HepG2 (cell line): ENCODE results near the gene ZNF511. TPM values are rescaled to one million over a fixed set of nuclear protein-coding genes. Genes with fewer than 3 reads are reported as not detected.

Experiments used
- ATF3 ChIP-seq: sonication (generic); formaldehyde crosslinking; IDR thresholded peaks from 2 replicates; pipeline ENCODE4 v1.4.0; 2020; ENCODE audit warnings: missing genetic modification reagents
- ATRX ChIP-seq: sonication (generic); formaldehyde crosslinking; IDR thresholded peaks from 2 replicates; pipeline ENCODE4 v1.4.0; 2020; ENCODE audit warnings: missing genetic modification reagents, borderline replicate concordance
- CAMTA2 ChIP-seq: sonication (generic); formaldehyde crosslinking; IDR thresholded peaks from 2 replicates; pipeline ENCODE4 v1.4.0; 2020; ENCODE audit warnings: mild to moderate bottlenecking, missing genetic modification reagents, borderline replicate concordance
- CC2D1A ChIP-seq: sonication (generic); formaldehyde crosslinking; IDR thresholded peaks from 2 replicates; pipeline ENCODE4 v1.8.1; 2023; ENCODE audit warnings: mild to moderate bottlenecking, missing genetic modification reagents
- FOXM1 ChIP-seq: sonication (generic); formaldehyde crosslinking; IDR thresholded peaks from 2 replicates; pipeline ENCODE4 v1.5.0; 2020; ENCODE audit warnings: missing genetic modification reagents
- GTF2F1 ChIP-seq: fragments of 150-350 bp; IDR thresholded peaks from 2 replicates; pipeline ENCODE4 v1.6.1; 2014; ENCODE audit warnings: low read length
- MBD4 ChIP-seq: IDR thresholded peaks from 2 replicates; pipeline ENCODE4 v1.6.1; 2012; ENCODE audit warnings: low read length, inconsistent platforms, borderline replicate concordance
- MXI1 ChIP-seq: IDR thresholded peaks from 3 replicates; pipeline ENCODE4 v1.6.1; 2012; ENCODE audit warnings: low read depth, low read length, inconsistent platforms, borderline replicate concordance
- RORA ChIP-seq: sonication (generic); formaldehyde crosslinking; IDR thresholded peaks from 2 replicates; pipeline ENCODE4 v1.5.0; 2020; ENCODE audit warnings: mild to moderate bottlenecking, missing genetic modification reagents, moderate library complexity
- SAFB2 ChIP-seq: sonication (generic); formaldehyde crosslinking; IDR thresholded peaks from 2 replicates; pipeline ENCODE4 v1.5.1; 2020; ENCODE audit warnings: missing genetic modification reagents, low read depth, mild to moderate bottlenecking, borderline replicate concordance
- SKI ChIP-seq: fragments of 450-650 bp; IDR thresholded peaks from one replicate; pipeline ENCODE4 v1.6.1; 2018; ENCODE audit warnings: mild to moderate bottlenecking; ENCODE audit not compliant: partially characterized antibody
- SP2 ChIP-seq: sonication (generic); formaldehyde crosslinking; IDR thresholded peaks from 2 replicates; pipeline ENCODE4 v1.5.1; 2020; ENCODE audit warnings: mild to moderate bottlenecking, missing genetic modification reagents
- ZBTB40 ChIP-seq, 2 experiments: fragments of 450-650 bp in 1 of 2; sonication (generic) in 1 of 2; formaldehyde crosslinking in 1 of 2; IDR thresholded peaks; 2 replicates each; pipeline versions ENCODE4 v1.6.1 to v1.8.0; 2016 to 2022; ENCODE audit warnings: antibody characterized with exemption in 1 of 2, mild to moderate bottlenecking in 1 of 2, missing genetic modification reagents in 1 of 2
- ZBTB7B ChIP-seq: sonication (generic); formaldehyde crosslinking; IDR thresholded peaks from 2 replicates; pipeline ENCODE4 v1.4.0; 2020; ENCODE audit warnings: missing genetic modification reagents
- ZNF124 ChIP-seq: sonication (generic); formaldehyde crosslinking; IDR thresholded peaks from 2 replicates; pipeline ENCODE4 v1.4.0; 2020; ENCODE audit warnings: missing genetic modification reagents
- ZNF530 ChIP-seq: sonication (generic); formaldehyde crosslinking; IDR thresholded peaks from 2 replicates; pipeline ENCODE4 v1.5.0; 2020; ENCODE audit warnings: low read depth, mild to moderate bottlenecking, missing genetic modification reagents
- ZNF550 ChIP-seq: sonication (generic); formaldehyde crosslinking; IDR thresholded peaks from 2 replicates; pipeline ENCODE4 v1.4.0; 2020; ENCODE audit warnings: mild to moderate bottlenecking, missing genetic modification reagents, borderline replicate concordance
- ZNF558 ChIP-seq: sonication (generic); formaldehyde crosslinking; IDR thresholded peaks from 2 replicates; pipeline ENCODE4 v1.9.0; 2022; ENCODE audit warnings: mild to moderate bottlenecking, missing genetic modification reagents, borderline replicate concordance
- polyA plus RNA-seq, 8 experiments: library from polyadenylated mRNA; depleted of rRNA in 3 of 8; stranded (reverse) in 7 of 8; unstranded in 1 of 8; fragments of >200 nt; fragmentation: Illumina TruSeq in 4 of 8; extraction: Trizol in 4 of 8; gene quantifications; 2 replicates each; pipeline versions ENCODE4 v1.2.1 to v1.2.3, GENCODE V29; 2011 to 2016; ENCODE audit warnings: low read depth in 4 of 8, missing spikeins in 1 of 8, mixed read lengths in 1 of 8; ENCODE audit not compliant: insufficient read depth in 1 of 8
- total RNA-seq, 5 experiments: library from RNA; depleted of rRNA; stranded (reverse); fragments of >200 nt; fragmentation: Illumina TruSeq; extraction: Trizol; gene quantifications; 2 replicates each; pipeline ENCODE4 v1.2.3, GENCODE V29; 2016; ENCODE audit warnings: low read depth in 1 of 5
- TF ChIP-seq, protein P1 (sequence below): sonication (generic); formaldehyde crosslinking; IDR thresholded peaks from 2 replicates; pipeline ENCODE4 v1.4.0; 2020; ENCODE audit warnings: missing genetic modification reagents

ZNF511 gene
- total and polyA plus RNA-seq, 2 of the 13 experiments (the other 11 are each of a cell fraction or from before 2014, with no cell fraction given), result 35.6 to 66.4 TPM

GRCh38 chr10:133308421-133309099 lies at the start of gene ZNF511, which contains the start of gene TUBGCP2 (continued):
- TF ChIP-seq GTF2F1 (no peak), MXI1 (no peak), ZNF558 (no peak), SP2 (CRISPR knock-in tag) (0 out of 2 replicates have a peak, but pooled peaks have one; percentile 39), SKI (no peak), SAFB2 (CRISPR knock-in tag) (peak; percentile 83; the same call in 1 of the 2 replicates), FOXM1 (no peak), CC2D1A (CRISPR knock-in tag) (no peak), CAMTA2 (CRISPR knock-in tag) (no peak), ATF3 (peak; percentile 51; the same call in 1 of the 2 replicates), ZNF530 (CRISPR knock-in tag) (no peak), RORA (CRISPR knock-in tag) (no peak), MBD4 (no peak), ZBTB40 (IDR thresholded peaks at IDR 0.05) (no peak), ZBTB40 (CRISPR knock-in tag; IDR thresholded peaks at IDR 0.05) (peak; percentile 26; the same call in 1 of the 2 replicates), ZBTB7B (CRISPR knock-in tag) (peak; percentile 53; the same call in 1 of the 2 replicates), ZNF124 (CRISPR knock-in tag) (no peak), ZNF550 (CRISPR knock-in tag) (no peak), ATRX (CRISPR knock-in tag) (no peak)
- TF ChIP-seq, protein P1, sequence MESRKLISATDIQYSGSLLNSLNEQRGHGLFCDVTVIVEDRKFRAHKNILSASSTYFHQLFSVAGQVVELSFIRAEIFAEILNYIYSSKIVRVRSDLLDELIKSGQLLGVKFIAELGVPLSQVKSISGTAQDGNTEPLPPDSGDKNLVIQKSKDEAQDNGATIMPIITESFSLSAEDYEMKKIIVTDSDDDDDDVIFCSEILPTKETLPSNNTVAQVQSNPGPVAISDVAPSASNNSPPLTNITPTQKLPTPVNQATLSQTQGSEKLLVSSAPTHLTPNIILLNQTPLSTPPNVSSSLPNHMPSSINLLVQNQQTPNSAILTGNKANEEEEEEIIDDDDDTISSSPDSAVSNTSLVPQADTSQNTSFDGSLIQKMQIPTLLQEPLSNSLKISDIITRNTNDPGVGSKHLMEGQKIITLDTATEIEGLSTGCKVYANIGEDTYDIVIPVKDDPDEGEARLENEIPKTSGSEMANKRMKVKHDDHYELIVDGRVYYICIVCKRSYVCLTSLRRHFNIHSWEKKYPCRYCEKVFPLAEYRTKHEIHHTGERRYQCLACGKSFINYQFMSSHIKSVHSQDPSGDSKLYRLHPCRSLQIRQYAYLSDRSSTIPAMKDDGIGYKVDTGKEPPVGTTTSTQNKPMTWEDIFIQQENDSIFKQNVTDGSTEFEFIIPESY (CRISPR knock-in tag), result no peak
